ENCODE results near the gene SLX4IP. TPM values are rescaled to one million over a fixed set of nuclear protein-coding genes. Genes with fewer than 3 reads are reported as not detected.

SLX4IP gene
- total RNA-seq, 1 experiment from 2014 or later, result 11.1 TPM

- ChIA-PET CTCF (interaction anchor here (0.6 to 2.0 kb wide), 5 partner anchors 10 to 725 kb away, joined by 3 to 7 read pairs (median 4); no protein-coding TSS in a partner anchor), RAD21 (ENCODE audit: low non-redundant PET in 1 of 2, low total read pairs in 2 of 2, uncharacterized antibody in 2 of 2, unreplicated experiment in 2 of 2) (interaction anchor here in 1 of 2 experiments (0.6 kb wide), 1 partner anchor 718 kb away, joined by 3 read pairs; no protein-coding TSS in a partner anchor), POLR2A (no interaction called here)
- H3K4me2 ChIP-seq (ENCODE audit: low read length), result no peak overlapping the region
- BruUV-seq (replicated peaks), result no TSS peak
- H4K20me1 ChIP-seq (ENCODE audit: insufficient read depth), result peaks cover 3% of the 10 kb centered on the region; the same call in 1 of the 2 replicates
- H3K9me3 ChIP-seq (ENCODE audit: control insufficient read depth in 1 of 2, insufficient read depth in 1 of 2, low read depth in 1 of 2, low read length in 2 of 2), result no peaks in the 10 kb centered on the region
- H3K4me1 ChIP-seq (ENCODE audit: control insufficient read depth in 1 of 2, insufficient read depth in 2 of 2, low read length in 2 of 2), result peaks cover 56 to 60% of the 10 kb centered on the region in 2 experiments
- no peak for DNase-seq (ENCODE audit: low read depth, low spot score)
- H2AFZ ChIP-seq (ENCODE audit: low read depth, low read length, poor library complexity, severe bottlenecking), result no peak overlapping the region
- intact Hi-C loops (cut with micrococcal nuclease), result loop anchor here (1.0 to 10.0 kb wide), 5 partner anchors 91 to 991 kb away; partner anchors contain the start of gene JAG1
- H3K9ac ChIP-seq (ENCODE audit: low read length), result no peak overlapping the region
- ATAC-seq, result peak; percentile 84
- no peaks in the 10 kb centered on the region for H3K36me3 ChIP-seq (ENCODE audit: control insufficient read depth in 1 of 2, insufficient read depth in 2 of 2, low read length in 2 of 2)
- H3K27ac ChIP-seq (ENCODE audit: low read depth, low read length), result no peak overlapping the region
- TF ChIP-seq CTCF (IDR thresholded peaks at IDR 0.05 in 2 of 3, conservative IDR thresholded peaks at IDR 0.05 in 1 of 3; ENCODE audit: borderline replicate concordance in 1 of 3, insufficient read depth in 1 of 3, low read depth in 2 of 3, low read length in 2 of 3) (peak; percentile 60 to 88 (median 80); a peak in 5 of 6 replicates), EGR1 (IDR thresholded peaks at IDR 0.05; ENCODE audit: low read depth) (no peak), ATF3 (IDR thresholded peaks at IDR 0.05) (no peak), RAD21 (IDR thresholded peaks at IDR 0.05; ENCODE audit: low read depth) (peak; percentile 90), CBX3 (IDR thresholded peaks at IDR 0.05; ENCODE audit: low read depth) (peak; percentile 26; the same call in 1 of the 2 replicates), FOSL1 (IDR thresholded peaks at IDR 0.05; ENCODE audit: low read depth) (no peak)
- no peaks in the 10 kb centered on the region for H3K79me2 ChIP-seq (ENCODE audit: insufficient read depth, low read length)
- no peaks in the 10 kb centered on the region for H3K27me3 ChIP-seq (ENCODE audit: insufficient read depth, low read length)
- no peaks in the 10 kb centered on the region for H3K9me2 ChIP-seq (ENCODE audit: insufficient read depth)
- H3K4me3 ChIP-seq (replicated peaks in 1 of 2; ENCODE audit: low read depth in 1 of 2, low read length in 2 of 2), result no peak overlapping the region
Observed at GRCh38 chr20:10553326-10553984, 118.3 kb downstream of the SLX4IP start.

Measured in HCT116 (cell line).